PFSK-1 (cell line): Measurements from ENCODE around the gene HK1.

Experiments used
- FOXP2 ChIP-seq: optimal IDR thresholded peaks from 2 replicates; pipeline ENCODE3; 2011; ENCODE audit warnings: borderline replicate concordance, control low read depth, inconsistent platforms; ENCODE audit not compliant: insufficient read depth; ENCODE audit errors: extremely low read length, extremely low read depth
- POLR2AphosphoS5 ChIP-seq: IDR thresholded peaks from 2 replicates; pipeline ENCODE4 v1.6.1; 2012; ENCODE audit warnings: low read depth, mild to moderate bottlenecking, control low read depth, low read length, moderate library complexity
- REST ChIP-seq, 2 experiments: IDR thresholded peaks; 2 replicates each; pipeline versions ENCODE4 v1.6.1 to v1.8.0; 2011 to 2012; ENCODE audit warnings: low read depth in 2 of 2, low read length in 2 of 2, control low read depth in 1 of 2, inconsistent platforms in 1 of 2, mild to moderate bottlenecking in 1 of 2, moderate library complexity in 1 of 2; ENCODE audit not compliant: insufficient read depth in 1 of 2
- SIN3A ChIP-seq: IDR thresholded peaks from 2 replicates; pipeline ENCODE4 v1.6.1; 2012; ENCODE audit warnings: mild to moderate bottlenecking, low read length, moderate library complexity, borderline replicate concordance; ENCODE audit not compliant: insufficient read depth
- TAF1 ChIP-seq: IDR thresholded peaks from 2 replicates; pipeline ENCODE4 v1.6.1; 2012; ENCODE audit warnings: low read length, control low read depth, borderline replicate concordance; ENCODE audit not compliant: insufficient read depth

The HK1 gene

GRCh38 chr10:69408318-69409175 lies 130.3 kb downstream of the HK1 start:
- no peak for TF ChIP-seq POLR2AphosphoS5
- peak; percentile 82 for TF ChIP-seq FOXP2

- TF ChIP-seq POLR2AphosphoS5 (no peak), SIN3A (no peak), REST (IDR thresholded peaks at IDR 0.05; ENCODE audit: insufficient read depth in 1 of 2, low read depth in 2 of 2, low read length in 2 of 2) (no peak), TAF1 (no peak), FOXP2 (no peak)
Observed at GRCh38 chr10:69409176-69409495, 130.8 kb downstream of the HK1 start.

- TF ChIP-seq FOXP2 (no peak), POLR2AphosphoS5 (no peak), TAF1 (no peak), REST (IDR thresholded peaks at IDR 0.05; ENCODE audit: insufficient read depth in 1 of 2, low read depth in 2 of 2, low read length in 2 of 2) (no peak), SIN3A (no peak)
Observed at GRCh38 chr10:69409968-69410367, 131.7 kb downstream of the HK1 start.

- TF ChIP-seq REST (IDR thresholded peaks at IDR 0.05; ENCODE audit: insufficient read depth in 1 of 2, low read depth in 2 of 2, low read length in 2 of 2) = no peak
Observed at GRCh38 chr10:69410487-69410886, 132.2 kb downstream of the HK1 start.

- TF ChIP-seq REST (IDR thresholded peaks at IDR 0.05; ENCODE audit: insufficient read depth in 1 of 2, low read depth in 2 of 2, low read length in 2 of 2) (no peak), TAF1 (no peak), SIN3A (no peak), FOXP2 (no peak), POLR2AphosphoS5 (no peak)
Observed at GRCh38 chr10:69411476-69411875, 133.2 kb downstream of the HK1 start.
